ENCODE measurements around the gene SUSD2.
"Not testable (repeated sequence)": the region's sequence is repeated elsewhere in the genome, so short reads cannot be mapped to it uniquely, and the experiment has no call there.

The SUSD2 gene

GRCh38 chr22:24209016-24209415 lies 27.7 kb downstream of the SUSD2 start:
- peaks cover 4% of the 10 kb centered on the region for H3K27me3 Mint-ChIP-seq (ENCODE audit: low read depth)
- no peaks in the 10 kb centered on the region for H3K36me3 Mint-ChIP-seq (ENCODE audit: low read depth)

GRCh38 chr22:24209687-24210086 lies 28.4 kb downstream of the SUSD2 start:
- peak overlapping the region; percentile 51 to 84 (median 63) for H3K27ac Mint-ChIP-seq
- H3K27me3 Mint-ChIP-seq (ENCODE audit: low read depth) = peaks cover 4% of the 10 kb centered on the region
- no peaks in the 10 kb centered on the region for H3K36me3 Mint-ChIP-seq (ENCODE audit: low read depth)
- H3K4me3 Mint-ChIP-seq = no peak overlapping the region
- peaks cover 3% of the 10 kb centered on the region for H3K9me3 Mint-ChIP-seq
- no peak for TF ChIP-seq CTCF (IDR thresholded peaks at IDR 0.05; ENCODE audit: unreplicated experiment in 3 of 3)
- peaks cover 37% of the 10 kb centered on the region for H3K4me1 Mint-ChIP-seq

More at GRCh38 chr22:24209016-24209415, 27.7 kb downstream of the SUSD2 start:
- Mint-ChIP-seq H3K9me3 (peaks cover 3% of the 10 kb centered on the region), H3K4me1 (peaks cover 37% of the 10 kb centered on the region), H3K27ac (peak overlapping the region; percentile 51 to 84 (median 63)), H3K4me3 (no peak overlapping the region)
- no peak for TF ChIP-seq CTCF (IDR thresholded peaks at IDR 0.05; ENCODE audit: unreplicated experiment in 3 of 3)

GRCh38 chr22:24210409-24210808 lies 29.1 kb downstream of the SUSD2 start:
- H3K4me3 Mint-ChIP-seq; H3K9me3 Mint-ChIP-seq; H3K27me3 Mint-ChIP-seq (ENCODE audit: low read depth); H3K36me3 Mint-ChIP-seq (ENCODE audit: low read depth); H3K27ac Mint-ChIP-seq: not testable (repeated sequence)
- peaks cover 35% of the 10 kb centered on the region for H3K4me1 Mint-ChIP-seq

GRCh38 chr22:24211716-24212115 lies 30.4 kb downstream of the SUSD2 start:
- not testable (repeated sequence) for H3K4me3 Mint-ChIP-seq; H3K27ac Mint-ChIP-seq; H3K36me3 Mint-ChIP-seq (ENCODE audit: low read depth); H3K27me3 Mint-ChIP-seq (ENCODE audit: low read depth); H3K9me3 Mint-ChIP-seq
- H3K4me1 Mint-ChIP-seq = peaks cover 29% of the 10 kb centered on the region

- H3K4me3 Mint-ChIP-seq; H3K36me3 Mint-ChIP-seq (ENCODE audit: low read depth); H3K9me3 Mint-ChIP-seq; H3K27me3 Mint-ChIP-seq (ENCODE audit: low read depth); H3K27ac Mint-ChIP-seq: not testable (repeated sequence)
- H3K4me1 Mint-ChIP-seq = peaks cover 15% of the 10 kb centered on the region
Measured at GRCh38 chr22:24213111-24213510, 31.8 kb downstream of the SUSD2 start.

GRCh38 chr22:24214467-24215285 lies 33.4 kb downstream of the SUSD2 start:
- no peak for TF ChIP-seq CTCF (IDR thresholded peaks at IDR 0.05; ENCODE audit: unreplicated experiment in 3 of 3)
- H3K4me3 Mint-ChIP-seq = no peak overlapping the region
- H3K9me3 Mint-ChIP-seq = no peaks in the 10 kb centered on the region
- peaks cover 9% of the 10 kb centered on the region for H3K4me1 Mint-ChIP-seq
- H3K27ac Mint-ChIP-seq = no peak overlapping the region
- peaks cover 4% of the 10 kb centered on the region for H3K27me3 Mint-ChIP-seq (ENCODE audit: low read depth)
- peaks cover 5% of the 10 kb centered on the region for H3K36me3 Mint-ChIP-seq (ENCODE audit: low read depth)

GRCh38 chr22:24216541-24217209 lies 35.4 kb downstream of the SUSD2 start:
- H3K36me3 Mint-ChIP-seq (ENCODE audit: low read depth) = peaks cover 5% of the 10 kb centered on the region
- no peaks in the 10 kb centered on the region for H3K9me3 Mint-ChIP-seq
- peaks cover 6% of the 10 kb centered on the region for H3K4me1 Mint-ChIP-seq
- no peak for TF ChIP-seq CTCF (IDR thresholded peaks at IDR 0.05; ENCODE audit: unreplicated experiment in 3 of 3)
- H3K4me3 Mint-ChIP-seq = no peak overlapping the region
- no peaks in the 10 kb centered on the region for H3K27me3 Mint-ChIP-seq (ENCODE audit: low read depth)
- H3K27ac Mint-ChIP-seq = no peak overlapping the region

Data from nephron (organoid).